ENCODE results near the gene KCNG1. TPM values are rescaled to one million over a fixed set of nuclear protein-coding genes. Genes with fewer than 3 reads are reported as not detected.

The KCNG1 gene
- total RNA-seq, 1 donor from 2014 or later = 4.4 TPM

GRCh38 chr20:51028616-51029212 is 5.8 kb upstream of the KCNG1 start:
- Mint-ChIP-seq H3K27ac (ENCODE audit: unreplicated experiment) (no peak overlapping the region), H3K36me3 (ENCODE audit: low read depth, unreplicated experiment) (no peaks in the 10 kb centered on the region), H3K4me3 (ENCODE audit: unreplicated experiment) (no peak overlapping the region), H3K9me3 (ENCODE audit: unreplicated experiment) (no peaks in the 10 kb centered on the region), H3K27me3 (ENCODE audit: unreplicated experiment) (peaks cover 7% of the 10 kb centered on the region), H3K4me1 (ENCODE audit: unreplicated experiment) (peaks cover 3% of the 10 kb centered on the region)
- TF ChIP-seq, protein P1, sequence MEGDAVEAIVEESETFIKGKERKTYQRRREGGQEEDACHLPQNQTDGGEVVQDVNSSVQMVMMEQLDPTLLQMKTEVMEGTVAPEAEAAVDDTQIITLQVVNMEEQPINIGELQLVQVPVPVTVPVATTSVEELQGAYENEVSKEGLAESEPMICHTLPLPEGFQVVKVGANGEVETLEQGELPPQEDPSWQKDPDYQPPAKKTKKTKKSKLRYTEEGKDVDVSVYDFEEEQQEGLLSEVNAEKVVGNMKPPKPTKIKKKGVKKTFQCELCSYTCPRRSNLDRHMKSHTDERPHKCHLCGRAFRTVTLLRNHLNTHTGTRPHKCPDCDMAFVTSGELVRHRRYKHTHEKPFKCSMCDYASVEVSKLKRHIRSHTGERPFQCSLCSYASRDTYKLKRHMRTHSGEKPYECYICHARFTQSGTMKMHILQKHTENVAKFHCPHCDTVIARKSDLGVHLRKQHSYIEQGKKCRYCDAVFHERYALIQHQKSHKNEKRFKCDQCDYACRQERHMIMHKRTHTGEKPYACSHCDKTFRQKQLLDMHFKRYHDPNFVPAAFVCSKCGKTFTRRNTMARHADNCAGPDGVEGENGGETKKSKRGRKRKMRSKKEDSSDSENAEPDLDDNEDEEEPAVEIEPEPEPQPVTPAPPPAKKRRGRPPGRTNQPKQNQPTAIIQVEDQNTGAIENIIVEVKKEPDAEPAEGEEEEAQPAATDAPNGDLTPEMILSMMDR (IDR thresholded peaks at IDR 0.05; ENCODE audit: unreplicated experiment) = no peak
- DNase-seq (ENCODE audit: low spot score) = no peak

GRCh38 chr20:51027035-51027795 is 4.3 kb upstream of the KCNG1 start:
- Mint-ChIP-seq H3K27me3 (ENCODE audit: unreplicated experiment) (peaks cover 8% of the 10 kb centered on the region), H3K4me3 (ENCODE audit: unreplicated experiment) (no peak overlapping the region), H3K36me3 (ENCODE audit: low read depth, unreplicated experiment) (no peaks in the 10 kb centered on the region), H3K27ac (ENCODE audit: unreplicated experiment) (peak overlapping the region; percentile 75), H3K9me3 (ENCODE audit: unreplicated experiment) (no peaks in the 10 kb centered on the region), H3K4me1 (ENCODE audit: unreplicated experiment) (peaks cover 3% of the 10 kb centered on the region)
- TF ChIP-seq, protein P1 (IDR thresholded peaks at IDR 0.05; ENCODE audit: unreplicated experiment) = no peak
- no peak for DNase-seq (ENCODE audit: low spot score)

DNA sequence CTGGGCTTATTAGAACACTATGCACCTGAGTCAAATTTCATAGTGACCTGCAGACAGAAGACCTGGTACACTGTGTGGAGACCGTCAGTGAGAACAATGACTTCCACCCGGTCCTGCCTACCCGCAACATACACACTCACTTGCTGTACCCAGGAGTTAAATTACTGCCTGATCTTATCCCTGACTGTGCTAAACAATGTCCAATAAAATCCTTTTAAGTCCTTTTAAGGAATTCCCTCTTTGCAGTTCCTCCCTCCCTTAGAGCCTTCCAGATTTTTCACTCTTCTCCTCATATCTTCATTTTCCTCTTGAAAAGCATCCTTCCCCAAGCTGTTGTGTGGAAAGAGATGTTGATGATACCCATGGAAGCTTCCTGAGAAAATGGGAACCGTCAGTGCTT is 3.4 kb upstream of the KCNG1 start:
- Mint-ChIP-seq H3K9me3 (ENCODE audit: unreplicated experiment) (no peaks in the 10 kb centered on the region), H3K36me3 (ENCODE audit: low read depth, unreplicated experiment) (no peaks in the 10 kb centered on the region), H3K4me1 (ENCODE audit: unreplicated experiment) (peaks cover 12% of the 10 kb centered on the region), H3K27ac (ENCODE audit: unreplicated experiment) (no peak overlapping the region), H3K4me3 (ENCODE audit: unreplicated experiment) (no peak overlapping the region), H3K27me3 (ENCODE audit: unreplicated experiment) (peaks cover 8% of the 10 kb centered on the region)
- no peak for DNase-seq (ENCODE audit: low spot score)
- TF ChIP-seq, protein P1 (IDR thresholded peaks at IDR 0.05; ENCODE audit: unreplicated experiment) = no peak

DNA sequence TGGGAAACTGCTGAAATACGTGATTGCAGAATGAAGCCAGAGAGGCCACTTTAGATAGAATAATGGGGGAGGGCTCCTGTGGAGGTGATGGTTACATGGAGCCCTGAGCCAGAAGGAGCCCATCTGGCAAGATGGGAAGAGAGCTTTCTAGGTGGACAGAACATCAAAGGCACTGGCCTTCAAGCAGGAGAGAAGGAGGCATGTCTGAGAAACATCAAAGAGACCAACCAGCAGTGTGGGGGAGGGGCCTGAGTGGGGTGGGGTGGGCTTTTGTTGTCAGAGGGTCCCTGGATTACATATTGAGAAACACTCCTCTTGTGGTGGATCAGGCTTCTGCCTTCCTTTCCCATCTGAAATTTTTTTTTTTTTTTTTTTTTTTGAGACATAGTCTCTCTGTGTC is 1.9 kb upstream of the KCNG1 start:
- TF ChIP-seq, protein P1 (IDR thresholded peaks at IDR 0.05; ENCODE audit: unreplicated experiment) = no peak
- Mint-ChIP-seq H3K27ac (ENCODE audit: unreplicated experiment) (no peak overlapping the region), H3K36me3 (ENCODE audit: low read depth, unreplicated experiment) (no peaks in the 10 kb centered on the region), H3K9me3 (ENCODE audit: unreplicated experiment) (no peaks in the 10 kb centered on the region), H3K4me3 (ENCODE audit: unreplicated experiment) (no peak overlapping the region), H3K4me1 (ENCODE audit: unreplicated experiment) (peaks cover 19% of the 10 kb centered on the region), H3K27me3 (ENCODE audit: unreplicated experiment) (peaks cover 8% of the 10 kb centered on the region)
- DNase-seq (ENCODE audit: low spot score) = no peak

DNA sequence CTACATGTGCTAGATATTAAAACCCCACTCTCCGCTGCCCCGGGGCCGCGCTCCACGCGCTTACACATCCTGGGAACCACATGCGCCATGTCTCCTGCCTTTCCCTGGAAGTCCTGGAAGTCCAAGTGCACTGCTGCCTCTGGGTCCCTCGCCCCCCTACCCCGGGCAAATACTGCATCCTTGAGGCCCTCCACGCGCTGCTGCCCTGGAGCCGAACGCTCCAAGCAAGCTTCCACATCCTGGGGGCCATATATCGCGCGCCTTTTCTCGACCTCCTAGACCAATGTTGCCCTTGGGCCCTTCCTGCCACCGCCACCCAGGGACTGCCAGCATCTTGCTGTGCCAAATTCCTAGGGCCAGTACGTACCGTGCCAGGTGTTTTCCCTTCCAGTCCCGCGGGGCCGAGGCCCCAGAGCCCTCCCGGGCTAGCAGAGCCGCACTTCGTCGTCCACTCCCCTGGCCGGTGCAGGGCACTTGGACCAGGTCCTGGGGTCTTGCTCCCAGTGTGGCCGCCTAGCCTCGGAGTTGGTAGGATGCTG is 779 bp upstream of the KCNG1 start:
- Mint-ChIP-seq H3K4me3 (ENCODE audit: unreplicated experiment) (peak overlapping the region; percentile 86), H3K36me3 (ENCODE audit: low read depth, unreplicated experiment) (no peaks in the 10 kb centered on the region), H3K9me3 (ENCODE audit: unreplicated experiment) (no peaks in the 10 kb centered on the region), H3K27ac (ENCODE audit: unreplicated experiment) (no peak overlapping the region), H3K4me1 (ENCODE audit: unreplicated experiment) (peaks cover 19% of the 10 kb centered on the region), H3K27me3 (ENCODE audit: unreplicated experiment) (peaks cover 8% of the 10 kb centered on the region)
- TF ChIP-seq, protein P1 (IDR thresholded peaks at IDR 0.05; ENCODE audit: unreplicated experiment) = no peak
- DNase-seq (ENCODE audit: low spot score) = no peak

Data from endothelial cell (in vitro differentiated cells).